HG03558 (cell line): ENCODE results near the gene RC3H1.
A peak's percentile ranks its signal among the peaks of the same experiment; 100 is the strongest.
"Not testable (repeated sequence)": the region's sequence is repeated elsewhere in the genome, so short reads cannot be mapped to it uniquely, and the experiment has no call there.

Source experiments
- ATAC-seq: cut with Tn5 transposase; IDR thresholded peaks from one replicate; pipeline ENCODE4 v1.9.1; 2021; ENCODE audit warnings: moderate number of reproducible peaks; ENCODE audit not compliant: unreplicated experiment; ENCODE audit errors: extremely low read depth

The RC3H1 gene, protein sequence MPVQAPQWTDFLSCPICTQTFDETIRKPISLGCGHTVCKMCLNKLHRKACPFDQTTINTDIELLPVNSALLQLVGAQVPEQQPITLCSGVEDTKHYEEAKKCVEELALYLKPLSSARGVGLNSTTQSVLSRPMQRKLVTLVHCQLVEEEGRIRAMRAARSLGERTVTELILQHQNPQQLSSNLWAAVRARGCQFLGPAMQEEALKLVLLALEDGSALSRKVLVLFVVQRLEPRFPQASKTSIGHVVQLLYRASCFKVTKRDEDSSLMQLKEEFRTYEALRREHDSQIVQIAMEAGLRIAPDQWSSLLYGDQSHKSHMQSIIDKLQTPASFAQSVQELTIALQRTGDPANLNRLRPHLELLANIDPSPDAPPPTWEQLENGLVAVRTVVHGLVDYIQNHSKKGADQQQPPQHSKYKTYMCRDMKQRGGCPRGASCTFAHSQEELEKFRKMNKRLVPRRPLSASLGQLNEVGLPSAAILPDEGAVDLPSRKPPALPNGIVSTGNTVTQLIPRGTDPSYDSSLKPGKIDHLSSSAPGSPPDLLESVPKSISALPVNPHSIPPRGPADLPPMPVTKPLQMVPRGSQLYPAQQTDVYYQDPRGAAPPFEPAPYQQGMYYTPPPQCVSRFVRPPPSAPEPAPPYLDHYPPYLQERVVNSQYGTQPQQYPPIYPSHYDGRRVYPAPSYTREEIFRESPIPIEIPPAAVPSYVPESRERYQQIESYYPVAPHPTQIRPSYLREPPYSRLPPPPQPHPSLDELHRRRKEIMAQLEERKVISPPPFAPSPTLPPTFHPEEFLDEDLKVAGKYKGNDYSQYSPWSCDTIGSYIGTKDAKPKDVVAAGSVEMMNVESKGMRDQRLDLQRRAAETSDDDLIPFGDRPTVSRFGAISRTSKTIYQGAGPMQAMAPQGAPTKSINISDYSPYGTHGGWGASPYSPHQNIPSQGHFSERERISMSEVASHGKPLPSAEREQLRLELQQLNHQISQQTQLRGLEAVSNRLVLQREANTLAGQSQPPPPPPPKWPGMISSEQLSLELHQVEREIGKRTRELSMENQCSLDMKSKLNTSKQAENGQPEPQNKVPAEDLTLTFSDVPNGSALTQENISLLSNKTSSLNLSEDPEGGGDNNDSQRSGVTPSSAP

DNA sequence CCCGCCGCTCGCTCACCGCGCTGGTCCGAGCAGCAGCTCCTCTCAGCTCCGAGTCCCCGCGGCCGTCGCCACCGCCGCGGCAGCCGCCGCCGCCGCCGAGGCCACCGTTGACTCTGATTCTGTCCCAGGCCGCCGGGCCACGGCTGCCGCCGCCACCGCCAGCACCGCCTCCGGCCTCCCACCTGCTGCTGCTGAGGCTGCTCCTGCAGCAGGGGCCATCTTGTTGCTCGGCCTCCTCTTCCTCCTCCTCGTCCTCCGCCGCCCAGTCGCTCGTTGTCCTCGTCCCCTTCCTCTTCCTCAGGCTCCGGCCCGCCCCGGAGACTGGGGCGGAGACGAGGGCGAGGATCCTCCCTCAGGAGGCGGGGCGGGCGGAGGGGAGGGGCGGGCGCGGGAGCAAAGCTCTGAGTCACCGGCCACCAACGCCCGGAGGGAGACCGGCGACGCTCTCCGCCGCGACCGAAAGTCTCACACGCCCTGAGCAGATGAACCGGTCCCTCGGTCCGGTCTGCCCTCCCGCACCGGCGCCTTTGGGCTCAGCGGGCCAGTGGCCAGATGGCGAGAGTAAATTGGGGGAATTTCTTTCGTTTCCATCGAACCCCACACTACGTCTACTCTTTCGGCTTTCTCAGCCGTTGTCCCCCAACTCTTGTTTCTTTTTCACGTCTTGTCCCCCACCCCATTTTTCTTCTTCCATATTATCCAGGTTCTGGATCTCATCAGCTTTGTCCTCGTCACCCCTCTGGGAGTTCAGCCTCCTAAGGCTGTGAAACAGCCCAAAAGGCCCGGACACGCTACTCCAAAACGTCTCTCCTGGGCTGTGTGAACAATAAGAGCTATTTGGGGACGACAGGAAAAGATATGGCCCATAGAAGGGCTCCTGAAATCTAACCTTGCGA lies at the start of gene RC3H1:
Gene RC3H1 (minus strand): TSS at position 278 of the 896 bp plus-strand sequence. CDS start 29,372 bp downstream, outside the sequence.
- peak; percentile 69 for ATAC-seq

DNA sequence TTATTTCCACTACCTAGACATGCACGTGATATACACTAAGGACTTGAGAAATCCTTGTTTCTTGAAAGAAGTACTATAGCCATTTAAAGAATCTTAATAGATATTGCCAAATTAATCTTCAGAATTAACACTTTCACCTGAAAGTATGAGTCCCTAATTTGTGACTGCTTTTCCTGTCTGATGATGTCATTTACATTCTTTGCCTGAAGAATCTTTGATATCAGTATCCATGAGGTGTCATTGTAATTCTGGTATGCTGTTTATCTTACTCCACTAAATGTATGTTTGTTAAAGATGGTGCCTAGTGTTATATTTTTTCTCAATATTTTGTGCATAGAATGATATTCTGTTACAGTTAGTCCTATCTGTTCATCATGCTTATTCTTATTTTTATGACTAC lies 48.5 kb upstream of the RC3H1 start:
- no peak for ATAC-seq

DNA sequence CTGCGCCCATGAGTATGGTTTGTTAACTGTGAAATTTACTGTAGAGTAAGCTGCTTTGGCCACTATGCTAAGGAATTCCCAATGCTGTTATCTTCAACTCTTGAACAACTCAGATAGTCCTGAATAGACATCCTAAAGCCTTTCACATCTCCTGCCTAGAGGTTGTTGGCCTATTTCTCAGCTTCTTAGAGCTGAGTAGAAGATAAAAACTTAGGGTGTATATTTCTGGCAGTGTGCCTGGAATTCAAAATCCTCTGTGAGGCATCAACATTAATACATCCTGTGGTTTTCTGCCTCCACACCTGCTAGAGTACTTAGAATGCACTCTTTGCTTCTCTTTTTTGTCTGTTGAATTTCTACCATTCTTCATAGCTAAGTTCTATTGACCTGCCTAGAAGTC lies 45.8 kb upstream of the RC3H1 start:
- no peak for ATAC-seq

DNA sequence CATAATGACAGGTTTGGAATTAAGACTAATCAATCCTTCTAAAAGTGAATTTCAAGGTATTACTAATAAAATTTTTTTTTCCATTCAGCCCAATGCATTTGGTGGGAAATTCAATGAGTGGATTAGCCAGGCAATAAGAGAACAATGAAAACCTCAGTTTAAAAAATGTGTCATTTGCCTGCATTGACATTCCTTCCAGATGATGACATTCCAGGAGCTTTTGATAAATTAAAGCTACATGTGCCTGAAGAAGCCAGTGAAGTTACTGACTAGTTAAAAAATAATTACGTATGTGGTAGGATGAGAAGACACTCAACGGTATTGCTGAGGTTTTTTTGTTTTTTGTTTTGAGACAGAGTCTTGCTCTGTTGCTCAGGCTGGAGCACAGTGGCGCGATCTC lies 37.9 kb upstream of the RC3H1 start:
- no peak for ATAC-seq

DNA sequence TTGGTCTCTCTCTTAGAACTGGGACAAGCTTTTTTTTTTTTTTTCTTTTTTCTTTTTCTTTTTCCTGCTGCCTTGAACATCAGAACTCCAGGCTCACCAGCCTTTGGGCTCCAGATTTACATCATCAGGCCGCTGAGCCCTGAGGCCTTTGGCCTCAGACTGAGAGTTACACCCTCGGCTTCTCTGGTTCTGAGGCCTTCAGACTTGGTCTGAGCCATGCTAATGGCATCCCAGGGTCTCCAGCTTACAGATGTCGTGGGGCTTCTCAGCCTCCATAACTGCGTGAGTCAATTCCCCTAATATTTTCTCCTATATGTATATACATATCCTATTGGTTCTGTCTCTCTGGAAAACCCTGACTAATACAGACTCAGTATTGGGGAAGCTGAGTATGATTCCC lies 36.5 kb upstream of the RC3H1 start:
- no peak for ATAC-seq

DNA sequence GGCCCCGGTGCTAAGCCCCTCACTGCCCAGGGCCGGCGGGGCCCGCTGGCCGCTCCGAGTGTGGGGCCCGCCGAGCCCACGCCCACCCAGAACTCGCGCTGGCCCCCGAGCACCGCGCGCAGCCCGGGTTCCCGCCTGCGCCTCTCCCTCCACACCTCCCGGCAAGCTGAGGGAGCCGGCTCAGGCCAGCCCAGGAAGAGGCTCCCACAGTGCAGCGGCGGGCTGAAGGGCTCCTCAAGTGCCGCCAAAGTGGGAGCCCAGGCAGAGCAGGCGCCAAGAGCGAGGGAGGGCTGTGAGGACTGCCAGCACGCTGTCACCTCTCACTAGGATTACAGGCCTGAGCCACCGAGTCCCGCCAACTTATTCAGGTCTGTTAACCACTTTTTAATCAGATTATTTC lies 34.5 kb upstream of the RC3H1 start:
- not testable (repeated sequence) for ATAC-seq

DNA sequence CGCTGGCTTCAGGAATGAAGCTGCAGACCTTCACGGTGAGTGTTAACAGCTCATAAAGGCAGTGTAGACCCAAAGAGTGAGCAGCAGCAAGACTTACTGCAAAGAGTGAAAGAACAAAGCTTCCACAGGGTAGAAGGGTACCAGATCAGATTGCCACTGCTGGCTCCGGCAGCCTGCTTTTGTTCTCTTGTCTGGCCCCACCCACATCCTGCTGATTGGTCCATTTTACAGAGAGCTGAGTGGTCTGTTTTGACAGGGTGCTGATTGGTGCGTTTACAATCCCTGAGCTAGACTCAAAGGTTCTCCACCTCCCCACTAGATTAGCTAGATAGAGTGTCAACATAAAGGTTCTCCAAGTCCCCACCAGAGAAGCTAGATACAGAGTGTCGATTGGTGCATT lies 33.6 kb upstream of the RC3H1 start:
- not testable (repeated sequence) for ATAC-seq

DNA sequence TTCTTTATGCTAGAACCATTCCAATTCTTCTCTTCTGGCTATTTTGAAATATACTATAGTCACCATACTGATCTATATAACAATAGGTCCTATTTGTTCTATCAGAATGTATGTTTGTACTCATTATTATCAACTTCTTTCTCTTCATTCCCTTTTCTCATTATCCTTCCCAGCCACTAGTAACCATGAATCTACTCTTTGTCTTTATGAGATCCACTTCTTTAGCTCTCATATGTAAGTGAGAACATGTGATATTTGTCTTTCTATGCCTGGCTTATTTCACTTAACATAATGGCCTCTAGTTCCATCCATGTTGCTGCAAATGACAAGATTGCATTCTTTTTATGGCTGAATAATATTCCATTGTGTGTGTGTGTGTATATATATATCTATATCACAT lies 31.7 kb upstream of the RC3H1 start:
- no peak for ATAC-seq

DNA sequence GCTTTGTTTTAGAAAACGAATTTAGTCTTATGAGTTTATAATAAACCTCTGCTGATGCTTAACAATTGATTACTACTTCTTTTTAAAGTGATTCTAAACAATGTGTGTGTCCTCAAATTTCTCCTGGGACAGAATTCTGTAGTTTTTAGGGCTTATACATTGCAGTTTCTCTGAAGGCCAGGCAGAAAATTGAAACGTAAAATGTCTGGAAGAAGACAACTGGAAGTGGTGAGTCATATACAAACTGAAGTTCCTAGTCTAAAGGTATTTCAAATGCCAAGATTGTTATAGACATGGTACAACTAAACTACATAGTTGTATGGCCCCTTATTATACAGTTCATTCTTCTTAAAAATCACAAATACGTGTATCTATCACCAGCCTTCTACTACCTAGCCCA lies 30.5 kb upstream of the RC3H1 start:
- no peak for ATAC-seq

DNA sequence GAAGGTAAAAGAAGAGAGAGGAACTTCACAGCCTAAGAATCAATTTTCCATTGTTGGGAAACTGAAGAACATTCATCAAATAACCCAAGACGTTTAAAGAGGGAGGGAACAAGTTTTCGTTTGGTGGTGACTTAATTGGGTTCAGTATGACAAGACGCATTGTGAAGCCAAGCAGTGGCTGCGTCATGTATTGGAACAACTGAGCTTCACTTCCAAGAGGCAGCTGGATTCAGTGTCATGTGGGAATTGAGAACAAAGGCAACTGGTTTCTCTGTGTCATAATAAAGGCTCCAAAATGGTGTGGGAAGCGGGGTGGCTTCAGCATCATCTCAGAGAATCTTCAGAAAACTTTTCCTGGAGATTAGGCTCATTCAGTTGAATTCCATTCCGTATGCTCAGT lies 29.8 kb upstream of the RC3H1 start:
- no peak for ATAC-seq

DNA sequence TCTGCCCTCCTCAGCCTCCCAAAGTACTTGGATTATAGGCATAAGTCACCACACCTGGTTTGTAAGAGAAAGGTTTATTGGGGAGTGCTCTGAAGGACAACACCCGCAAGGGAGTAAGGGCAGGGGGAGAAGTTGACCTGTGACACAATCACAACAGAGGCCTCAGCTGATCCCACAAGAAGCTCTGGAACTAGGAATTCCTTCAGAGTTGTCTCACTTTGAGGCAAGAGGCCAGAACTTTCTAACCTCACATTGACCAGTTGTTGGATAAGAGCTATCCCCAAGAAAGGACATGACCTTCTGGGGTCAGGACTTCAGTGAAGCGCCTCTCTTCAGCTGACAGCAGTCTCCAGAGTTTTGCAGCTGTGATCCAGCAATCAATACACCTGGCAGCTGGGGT lies 27.4 kb upstream of the RC3H1 start:
- ATAC-seq = no peak

DNA sequence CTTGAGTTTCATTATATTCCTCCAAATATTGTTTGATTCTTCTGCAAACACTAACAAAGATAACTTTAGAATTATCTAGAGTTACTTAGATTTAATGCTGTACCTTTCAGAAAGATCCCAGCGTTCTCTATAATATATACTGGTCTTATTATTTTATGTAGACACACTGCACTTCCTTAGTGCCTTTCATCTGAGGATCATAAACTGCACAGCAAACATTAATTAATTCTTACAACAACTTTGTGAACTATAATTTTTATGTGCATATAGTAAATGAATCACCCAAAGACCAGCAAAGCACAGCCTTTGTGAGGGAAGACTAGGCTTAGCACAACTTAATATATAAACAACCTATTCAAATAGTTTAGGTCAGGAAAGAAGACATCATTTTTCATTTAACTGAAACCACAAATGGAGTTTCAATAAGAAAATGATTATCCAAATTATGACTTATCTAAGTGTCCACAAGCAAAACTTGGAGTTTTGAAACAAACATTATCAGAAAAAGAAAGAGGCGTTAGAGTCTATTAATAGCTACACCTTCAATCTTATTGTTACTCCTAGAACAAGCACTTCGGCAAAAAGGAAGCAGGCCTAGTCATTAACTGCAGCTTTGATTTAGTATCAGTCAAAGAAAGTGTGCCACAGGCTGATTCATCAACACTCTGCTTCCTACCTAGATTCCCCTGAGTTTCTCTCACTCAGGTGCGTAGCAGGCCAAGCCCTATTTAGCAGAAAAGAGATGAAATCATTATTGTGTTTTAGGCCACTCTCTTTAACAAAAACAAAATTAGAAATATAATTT lies 22.5 kb upstream of the RC3H1 start:
- no peak for ATAC-seq

DNA sequence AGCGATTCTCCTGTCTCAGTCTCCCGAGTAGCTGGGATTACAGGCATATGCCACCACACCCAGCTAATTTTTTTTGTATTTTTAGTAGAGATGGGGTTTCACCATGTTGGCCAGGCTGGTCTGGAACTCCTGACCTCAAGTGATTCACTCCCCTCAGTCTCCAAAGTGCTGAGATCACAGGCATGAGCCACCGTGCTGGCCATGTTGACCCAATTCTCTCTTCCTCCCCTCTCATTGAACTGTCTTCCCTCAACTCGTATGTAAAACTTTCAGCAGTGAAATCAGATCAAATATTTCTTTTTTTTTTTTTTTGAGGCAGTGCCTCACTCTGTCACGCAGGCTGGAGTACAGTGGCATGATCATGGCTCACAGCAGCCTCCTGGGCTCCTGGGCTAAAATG lies 20.4 kb upstream of the RC3H1 start:
- not testable (repeated sequence) for ATAC-seq

DNA sequence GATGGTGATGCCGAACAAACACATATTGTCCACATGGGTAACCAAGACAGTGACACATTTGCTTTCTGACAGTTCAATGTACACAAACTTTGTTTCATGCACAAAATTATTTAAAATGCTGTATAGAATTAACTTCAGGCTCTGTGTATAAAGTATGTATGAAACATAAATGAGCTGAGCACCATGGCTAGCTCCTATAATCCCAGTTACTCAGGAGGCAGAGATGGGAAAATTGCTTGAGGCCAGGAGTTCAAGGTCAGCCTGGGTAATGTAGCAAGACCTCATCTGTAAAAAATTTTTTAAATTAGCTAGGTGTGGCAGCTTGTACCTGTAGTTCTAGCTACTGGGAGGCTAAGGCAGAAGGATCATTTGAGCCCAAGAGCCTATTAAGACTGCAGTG lies 19.2 kb upstream of the RC3H1 start:
- ATAC-seq = no peak

DNA sequence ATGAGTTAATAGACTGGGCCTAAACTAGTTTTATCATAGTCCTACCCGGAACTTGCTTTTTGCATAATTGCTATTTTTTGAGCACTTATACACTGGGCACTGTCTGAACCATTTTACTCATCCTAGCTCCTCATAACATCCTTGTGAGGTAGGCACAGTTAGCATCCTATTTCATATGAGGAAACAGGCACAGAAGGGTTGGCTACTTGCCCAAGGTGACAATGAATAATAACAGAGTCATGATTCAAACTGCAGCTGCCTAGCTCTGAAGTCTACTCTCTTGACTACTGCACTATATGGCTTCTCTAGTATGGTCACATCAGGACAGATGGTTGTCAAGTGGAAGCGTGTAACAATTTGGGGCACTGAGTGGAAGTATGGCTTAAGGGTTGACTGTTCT lies 18.2 kb upstream of the RC3H1 start:
- ATAC-seq = no peak

DNA sequence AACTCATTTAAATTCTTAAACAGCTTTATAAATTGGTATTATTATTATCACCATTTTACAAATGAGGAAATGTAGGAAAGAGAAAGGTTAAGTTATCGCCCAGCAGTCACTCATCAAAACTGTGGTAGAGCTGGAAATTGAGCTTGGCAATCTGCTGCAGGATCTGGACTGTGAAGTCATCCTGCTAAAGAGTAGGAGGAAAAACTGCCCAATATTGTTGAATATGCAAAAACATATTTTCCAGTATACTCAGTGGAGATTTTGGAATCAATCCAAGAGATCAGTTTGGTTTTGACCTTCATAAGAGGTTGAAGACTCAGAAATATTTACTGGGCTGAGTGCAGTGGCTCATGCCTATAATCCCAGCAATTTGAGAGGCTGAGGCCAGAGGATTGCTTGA lies 16.9 kb upstream of the RC3H1 start:
- no peak for ATAC-seq

DNA sequence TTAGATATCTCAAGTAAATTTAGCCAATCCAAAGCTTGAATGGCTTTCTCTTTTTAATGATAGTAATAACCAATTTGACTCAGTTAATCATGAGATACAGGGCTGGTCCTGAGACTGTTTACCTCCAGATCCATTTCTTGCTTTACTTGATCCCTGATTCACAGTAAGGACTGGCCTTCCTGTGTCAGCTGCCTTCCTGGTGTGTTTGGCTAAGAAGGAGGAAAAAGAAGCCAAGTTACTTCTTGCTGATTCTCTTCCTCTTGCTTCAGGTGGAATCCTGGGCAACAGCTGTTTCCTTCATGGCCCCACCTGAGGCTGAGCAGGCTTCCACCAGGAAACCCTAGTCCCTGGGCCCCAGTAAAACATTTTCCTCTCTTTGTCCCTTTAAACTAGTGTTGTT lies 14.6 kb upstream of the RC3H1 start:
- ATAC-seq = no peak

DNA sequence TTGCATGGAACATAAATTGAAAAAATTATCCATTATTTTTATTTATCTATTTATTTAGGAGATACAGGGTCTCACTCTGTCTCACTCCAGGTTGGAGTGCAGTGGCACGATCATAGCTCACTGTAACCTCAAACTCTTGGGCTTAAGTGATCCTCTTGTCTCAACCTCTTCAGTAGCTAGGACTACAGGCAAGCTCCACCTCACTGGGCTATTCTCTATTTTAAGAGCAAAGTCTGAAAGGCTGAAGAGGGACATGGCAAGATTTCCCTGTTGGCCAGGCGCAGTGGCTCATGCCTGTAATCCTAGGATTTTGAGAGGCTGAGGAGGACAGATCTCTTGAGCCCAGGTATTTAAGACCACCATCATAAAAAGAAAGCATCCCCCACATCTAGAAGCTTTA lies 14.0 kb upstream of the RC3H1 start:
- no peak for ATAC-seq

DNA sequence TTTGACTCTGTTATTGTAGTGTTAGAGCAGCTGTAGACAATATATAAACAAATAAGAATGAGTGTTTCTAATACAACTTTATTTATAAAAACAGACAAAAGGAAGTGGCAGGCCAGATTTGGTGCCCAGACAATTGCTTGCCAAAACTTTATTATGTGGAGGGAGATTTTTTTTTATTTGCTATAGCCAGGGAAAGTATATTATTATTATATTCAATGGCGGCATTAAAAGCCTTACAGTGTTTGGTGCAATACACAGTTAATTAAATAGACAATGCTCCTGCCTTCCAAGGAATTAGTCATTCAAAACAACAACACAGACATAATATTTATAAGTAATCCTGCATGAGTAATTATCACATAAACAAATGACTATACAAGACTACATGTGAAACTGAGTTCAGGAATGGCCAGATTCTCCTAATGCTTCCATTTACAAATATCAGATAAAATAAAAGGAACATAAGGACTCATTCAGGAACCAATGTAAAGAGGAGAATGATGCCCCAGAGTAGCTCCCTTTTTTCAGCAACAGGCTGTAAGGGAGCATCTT lies 10.6 kb upstream of the RC3H1 start:
- ATAC-seq = no peak
